Epithelial cell of proximal tubule (primary cell): ENCODE results near the gene SLC6A8. TPM values are rescaled to one million over a fixed set of nuclear protein-coding genes. Genes with fewer than 3 reads are reported as not detected.

ENCODE experiments used
- DNase-seq: peaks from one replicate; pipeline ENCODE4 v3.0.0-alpha.2; 2011; ENCODE audit warnings: low read depth
- H3K4me3 ChIP-seq: 2 replicates; pipeline ENCODE4 v1.5.1; 2011; ENCODE audit warnings: low read depth, mild to moderate bottlenecking, low read length
- CTCF ChIP-seq: conservative IDR thresholded peaks from 2 replicates; pipeline ENCODE4 v1.5.1; 2012; ENCODE audit warnings: low read depth, mild to moderate bottlenecking, low read length
- total RNA-seq: library from RNA; depleted of rRNA; stranded (reverse); fragments of >200 nt; gene quantifications from 2 replicates; pipeline ENCODE4 v1.2.3, GENCODE V29; 2015

SLC6A8 gene
- total RNA-seq, 1 donor from 2014 or later, result 30.5 TPM

GRCh38 chrX:153657161-153657560, 30.6 kb upstream of the SLC6A8 start:
- TF ChIP-seq CTCF, result no peak
- H3K4me3 ChIP-seq, result no peak overlapping the region

GRCh38 chrX:153659268-153659667, 28.5 kb upstream of the SLC6A8 start:
- H3K4me3 ChIP-seq, result no peak overlapping the region
- no peak for DNase-seq
- TF ChIP-seq CTCF, result no peak

More at GRCh38 chrX:153657161-153657560, 30.6 kb upstream of the SLC6A8 start:
- no peak for DNase-seq

GRCh38 chrX:153662266-153662665, 25.5 kb upstream of the SLC6A8 start:
- H3K4me3 ChIP-seq, result no peak overlapping the region
- DNase-seq, result no peak

GRCh38 chrX:153665726-153666306, 21.9 kb upstream of the SLC6A8 start:
- TF ChIP-seq CTCF, result no peak
- H3K4me3 ChIP-seq, result no peak overlapping the region

More at GRCh38 chrX:153662266-153662665, 25.5 kb upstream of the SLC6A8 start:
- TF ChIP-seq CTCF, result peak; percentile 49

GRCh38 chrX:153667281-153667955, 20.3 kb upstream of the SLC6A8 start:
- H3K4me3 ChIP-seq, result peak overlapping the region; percentile 14
- TF ChIP-seq CTCF, result no peak
- no peak for DNase-seq

More at GRCh38 chrX:153665726-153666306, 21.9 kb upstream of the SLC6A8 start:
- DNase-seq, result no peak

- peak overlapping the region; percentile 14 for H3K4me3 ChIP-seq
- peak; percentile 71 for TF ChIP-seq CTCF
- no peak for DNase-seq
These were observed 19.8 kb upstream of the SLC6A8 start for GRCh38 chrX:153667956-153668396.
